ENCODE results near the gene DGUOK. TPM values are rescaled to one million over a fixed set of nuclear protein-coding genes. Genes with fewer than 3 reads are reported as not detected.
A peak's percentile ranks its signal among the peaks of the same experiment; 100 is the strongest.

The DGUOK gene
- polyA plus RNA-seq, 1 donor (not counting 4 experiments of a cell fraction or from before 2014, with no cell fraction given): 102 TPM

DNA sequence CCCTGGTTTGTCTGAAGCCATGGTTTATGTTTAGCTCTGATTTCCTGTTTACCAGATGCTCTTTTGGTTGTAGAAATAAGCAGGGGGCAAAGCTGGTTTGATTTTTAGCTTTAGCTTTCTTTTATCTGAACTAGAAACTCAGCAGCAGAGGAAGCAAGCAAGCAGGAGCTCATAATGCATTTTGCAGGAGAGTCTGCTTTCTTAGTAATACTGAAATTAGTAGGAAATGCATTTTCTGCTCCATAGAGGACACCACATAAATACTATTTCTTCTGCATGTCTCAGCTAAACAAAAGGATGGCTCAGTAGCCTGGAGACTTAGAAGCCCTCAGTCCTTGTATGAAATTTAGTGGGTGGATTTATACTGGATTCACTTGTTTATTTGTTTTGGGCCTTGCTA lies 23.1 kb downstream of the DGUOK start:
- no peak for DNase-seq (ENCODE audit: low read depth, low spot score)

DNA sequence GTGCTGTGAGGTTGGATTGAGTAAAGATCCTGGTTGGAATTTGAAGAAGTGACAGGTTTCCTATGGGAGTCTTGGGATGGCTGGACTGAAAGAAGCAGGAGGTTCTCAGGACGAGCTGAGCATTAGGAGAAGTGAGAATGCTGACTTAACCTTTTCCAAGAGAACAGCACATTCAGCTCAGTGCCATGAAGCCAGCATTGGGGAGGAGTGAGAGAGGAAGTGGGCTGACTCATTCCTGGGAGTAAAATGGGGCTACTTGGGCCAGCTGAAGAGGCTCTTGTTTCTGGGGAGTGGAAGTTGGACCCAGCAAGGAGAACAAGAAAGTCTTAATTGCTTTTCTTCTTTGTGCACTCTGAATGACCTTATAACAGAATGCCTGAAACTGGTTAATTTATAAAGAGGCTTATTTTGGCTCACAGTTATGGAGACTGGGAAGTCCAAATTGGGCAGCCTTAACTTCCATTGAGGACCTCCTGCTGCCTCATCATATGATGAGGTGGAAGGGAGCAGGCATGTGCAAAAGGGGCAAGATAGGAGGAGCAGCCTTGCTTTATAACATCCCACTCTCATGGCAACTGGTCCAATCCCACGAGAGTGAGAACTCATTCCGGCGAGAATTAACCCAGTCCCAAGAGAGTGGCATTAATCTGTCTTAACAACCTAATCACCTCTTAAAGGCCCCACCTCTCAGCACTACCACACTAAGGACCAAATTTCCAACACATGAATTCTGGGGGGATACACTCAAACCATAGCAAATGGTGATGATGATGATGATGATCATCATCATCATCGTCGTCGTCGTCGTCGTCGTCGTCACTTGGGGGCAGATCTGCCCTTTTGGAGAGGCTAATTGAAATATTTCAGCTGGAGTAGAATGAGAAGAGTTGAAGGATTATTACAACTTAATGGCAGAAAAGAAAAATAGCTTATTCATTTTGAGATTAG lies 26.1 kb downstream of the DGUOK start:
- TF ChIP-seq, protein P1, sequence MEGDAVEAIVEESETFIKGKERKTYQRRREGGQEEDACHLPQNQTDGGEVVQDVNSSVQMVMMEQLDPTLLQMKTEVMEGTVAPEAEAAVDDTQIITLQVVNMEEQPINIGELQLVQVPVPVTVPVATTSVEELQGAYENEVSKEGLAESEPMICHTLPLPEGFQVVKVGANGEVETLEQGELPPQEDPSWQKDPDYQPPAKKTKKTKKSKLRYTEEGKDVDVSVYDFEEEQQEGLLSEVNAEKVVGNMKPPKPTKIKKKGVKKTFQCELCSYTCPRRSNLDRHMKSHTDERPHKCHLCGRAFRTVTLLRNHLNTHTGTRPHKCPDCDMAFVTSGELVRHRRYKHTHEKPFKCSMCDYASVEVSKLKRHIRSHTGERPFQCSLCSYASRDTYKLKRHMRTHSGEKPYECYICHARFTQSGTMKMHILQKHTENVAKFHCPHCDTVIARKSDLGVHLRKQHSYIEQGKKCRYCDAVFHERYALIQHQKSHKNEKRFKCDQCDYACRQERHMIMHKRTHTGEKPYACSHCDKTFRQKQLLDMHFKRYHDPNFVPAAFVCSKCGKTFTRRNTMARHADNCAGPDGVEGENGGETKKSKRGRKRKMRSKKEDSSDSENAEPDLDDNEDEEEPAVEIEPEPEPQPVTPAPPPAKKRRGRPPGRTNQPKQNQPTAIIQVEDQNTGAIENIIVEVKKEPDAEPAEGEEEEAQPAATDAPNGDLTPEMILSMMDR (optimal IDR thresholded peaks at IDR 0.05 in 1 of 3, IDR thresholded peaks at IDR 0.05 in 1 of 3, conservative IDR thresholded peaks at IDR 0.05 in 1 of 3; ENCODE audit: extremely low read depth in 1 of 3, insufficient read depth in 2 of 3, low read length in 3 of 3): no peak
- TF ChIP-seq EZH2 (IDR thresholded peaks at IDR 0.05; ENCODE audit: low read length): no peak
- H3K4me2 ChIP-seq (ENCODE audit: control insufficient read depth, extremely low read depth, insufficient read depth, low read depth, low read length): peak overlapping the region; percentile 32
- peaks cover 38 to 50% of the 10 kb centered on the region in 2 experiments for H3K36me3 ChIP-seq (ENCODE audit: control insufficient read depth in 2 of 2, extremely low read depth in 1 of 2, insufficient read depth in 2 of 2, low read length in 2 of 2)
- dilution Hi-C loops (cut with MboI; ENCODE audit: extremely low pct_ligation_motif_present, low sequenced_read_pairs): no loop called here
- no peak overlapping the region for H3K27ac ChIP-seq (ENCODE audit: control insufficient read depth, insufficient read depth, low read length)
- peaks cover 5% of the 10 kb centered on the region for H4K20me1 ChIP-seq (ENCODE audit: control insufficient read depth, extremely low read depth, insufficient read depth, low read length)
- H3K9me1 ChIP-seq (ENCODE audit: control insufficient read depth, extremely low read depth, insufficient read depth, low read length): no peaks in the 10 kb centered on the region
- H3K9me3 ChIP-seq (ENCODE audit: control insufficient read depth, low read depth, low read length): no peaks in the 10 kb centered on the region
- no peaks in the 10 kb centered on the region for H3K27me3 ChIP-seq (ENCODE audit: control insufficient read depth, extremely low read depth, insufficient read depth, low read length)
- no peak for DNase-seq (ENCODE audit: low read depth, low spot score)
- H3K79me2 ChIP-seq (ENCODE audit: control insufficient read depth, insufficient read depth, low read length): peaks cover 24% of the 10 kb centered on the region
- no peak overlapping the region for H2AFZ ChIP-seq (ENCODE audit: control insufficient read depth, low read length)
- FAIRE-seq: peak; percentile 80
- H3K9ac ChIP-seq (ENCODE audit: control insufficient read depth, extremely low read depth, insufficient read depth, low read length): no peak overlapping the region
- peaks cover 13% of the 10 kb centered on the region for H3K4me1 ChIP-seq (ENCODE audit: control insufficient read depth, extremely low read depth, insufficient read depth, low read length)
- H3K4me3 ChIP-seq (ENCODE audit: control insufficient read depth in 2 of 3, extremely low read depth in 1 of 3, insufficient read depth in 2 of 3, low read depth in 1 of 3, low read length in 3 of 3): no peak overlapping the region

More for the DNA sequence above, 23.1 kb downstream of the DGUOK start:
- peaks cover 31 to 54% of the 10 kb centered on the region in 2 experiments for H3K36me3 ChIP-seq (ENCODE audit: control insufficient read depth in 2 of 2, extremely low read depth in 1 of 2, insufficient read depth in 2 of 2, low read length in 2 of 2)
- H3K27ac ChIP-seq (ENCODE audit: control insufficient read depth, insufficient read depth, low read length): no peak overlapping the region
- no peaks in the 10 kb centered on the region for H3K27me3 ChIP-seq (ENCODE audit: control insufficient read depth, extremely low read depth, insufficient read depth, low read length)
- H3K4me3 ChIP-seq (ENCODE audit: control insufficient read depth in 2 of 3, extremely low read depth in 1 of 3, insufficient read depth in 2 of 3, low read depth in 1 of 3, low read length in 3 of 3): no peak overlapping the region
- peaks cover 13% of the 10 kb centered on the region for H3K4me1 ChIP-seq (ENCODE audit: control insufficient read depth, extremely low read depth, insufficient read depth, low read length)
- no peak for FAIRE-seq
- no peak overlapping the region for H3K4me2 ChIP-seq (ENCODE audit: control insufficient read depth, extremely low read depth, insufficient read depth, low read depth, low read length)
- dilution Hi-C loops (cut with MboI; ENCODE audit: extremely low pct_ligation_motif_present, low sequenced_read_pairs): no loop called here
- H3K9ac ChIP-seq (ENCODE audit: control insufficient read depth, extremely low read depth, insufficient read depth, low read length): no peak overlapping the region
- H3K79me2 ChIP-seq (ENCODE audit: control insufficient read depth, insufficient read depth, low read length): peaks cover 34% of the 10 kb centered on the region
- H2AFZ ChIP-seq (ENCODE audit: control insufficient read depth, low read length): no peak overlapping the region
- peaks cover 5% of the 10 kb centered on the region for H4K20me1 ChIP-seq (ENCODE audit: control insufficient read depth, extremely low read depth, insufficient read depth, low read length)
- H3K9me3 ChIP-seq (ENCODE audit: control insufficient read depth, low read depth, low read length): no peaks in the 10 kb centered on the region
- H3K9me1 ChIP-seq (ENCODE audit: control insufficient read depth, extremely low read depth, insufficient read depth, low read length): no peaks in the 10 kb centered on the region
- TF ChIP-seq, protein P1 (optimal IDR thresholded peaks at IDR 0.05 in 1 of 3, IDR thresholded peaks at IDR 0.05 in 1 of 3, conservative IDR thresholded peaks at IDR 0.05 in 1 of 3; ENCODE audit: extremely low read depth in 1 of 3, insufficient read depth in 2 of 3, low read length in 3 of 3): no peak
- no peak for TF ChIP-seq EZH2 (IDR thresholded peaks at IDR 0.05; ENCODE audit: low read length)
